Measurements from ENCODE around the gene CCDC63. TPM values are rescaled to one million over a fixed set of nuclear protein-coding genes. Genes with fewer than 3 reads are reported as not detected.

The CCDC63 gene
- total and polyA plus RNA-seq, 2 donors (not counting 3 experiments of a cell fraction or from before 2014, with no cell fraction given) = not detected

- Histone ChIP-seq H2AFZ (ENCODE audit: low read depth, low read length) (no peak overlapping the region), H3K27me3 (ENCODE audit: control insufficient read depth in 2 of 2, insufficient read depth in 2 of 2, low read length in 2 of 2) (no peaks in the 10 kb centered on the region), H4K20me1 (replicated peaks; ENCODE audit: control insufficient read depth, extremely low read depth, insufficient read depth, low read length) (no peaks in the 10 kb centered on the region), H3K9me1 (replicated peaks; ENCODE audit: control insufficient read depth, extremely low read depth, insufficient read depth, low read length) (no peaks in the 10 kb centered on the region), H3K27ac (ENCODE audit: insufficient read depth, low read depth, low read length) (no peak overlapping the region), H3K9me3 (replicated peaks; ENCODE audit: control insufficient read depth, insufficient read depth, low read length) (no peaks in the 10 kb centered on the region), H3K9ac (replicated peaks; ENCODE audit: extremely low read depth, insufficient read depth, low read length) (no peak overlapping the region), H3K4me1 (ENCODE audit: control insufficient read depth, extremely low read depth, insufficient read depth, low read length) (peaks cover 9% of the 10 kb centered on the region), H3K4me2 (ENCODE audit: insufficient read depth, low read length) (no peak overlapping the region), H3K4me3 (replicated peaks in 1 of 3; ENCODE audit: insufficient read depth in 1 of 3, low read depth in 1 of 3, low read length in 3 of 3) (no peak overlapping the region), H3K36me3 (ENCODE audit: control insufficient read depth in 2 of 2, extremely low read depth in 1 of 2, insufficient read depth in 2 of 2, low read length in 2 of 2) (no peaks in the 10 kb centered on the region), H3K79me2 (ENCODE audit: control insufficient read depth, insufficient read depth, low read length) (no peaks in the 10 kb centered on the region)
- no peak for TF ChIP-seq MAX (IDR thresholded peaks at IDR 0.05; ENCODE audit: insufficient read depth, insufficient read length)
- no peak for TF ChIP-seq POLR2AphosphoS5 (IDR thresholded peaks at IDR 0.05; ENCODE audit: insufficient read depth, low read depth, low read length)
- no peak for TF ChIP-seq FOS (IDR thresholded peaks at IDR 0.05; ENCODE audit: borderline replicate concordance, insufficient read depth, low read length)
- no peak for TF ChIP-seq GATA2 (IDR thresholded peaks at IDR 0.05; ENCODE audit: insufficient read depth, insufficient read length, low read depth, low read length)
- no peak for TF ChIP-seq CTCF (IDR thresholded peaks at IDR 0.05; ENCODE audit: extremely low read depth in 1 of 2, insufficient read depth in 1 of 2, low read depth in 1 of 2, low read length in 2 of 2)
- TF ChIP-seq MYC (IDR thresholded peaks at IDR 0.05; ENCODE audit: low read depth, low read length) = no peak
- no peak for TF ChIP-seq JUN (IDR thresholded peaks at IDR 0.05; ENCODE audit: borderline replicate concordance, insufficient read depth, insufficient read length, low read depth)
- no peak for TF ChIP-seq EZH2 (IDR thresholded peaks at IDR 0.05; ENCODE audit: borderline replicate concordance, low read depth, low read length, severe bottlenecking)
- no peak for TF ChIP-seq POLR2A (IDR thresholded peaks at IDR 0.05; ENCODE audit: low read depth, low read length)
- DNase-seq (ENCODE audit: low read depth, low spot score) (no peak), FAIRE-seq (no peak)
- dilution Hi-C loops (cut with MboI; ENCODE audit: extremely low pct_ligation_motif_present, low sequenced_read_pairs) = no loop called here
- ChIA-PET POLR2A (no interaction called here), CTCF (no interaction called here)
- intact Hi-C loops (cut with micrococcal nuclease) = no loop called here
- BruUV-seq (replicated peaks) = no TSS peak
Measured at GRCh38 chr12:110922652-110923051, 75.9 kb downstream of the CCDC63 start.

Measured in endothelial cell of umbilical vein (primary cell).